Measurements from ENCODE around the gene BARHL2.

Gene BARHL2

GRCh38 chr1:90724361-90724760 is 7.3 kb upstream of the BARHL2 start:
- FAIRE-seq: no peak

- FAIRE-seq: no peak
Measured at GRCh38 chr1:90723590-90724108, 6.5 kb upstream of the BARHL2 start.

GRCh38 chr1:90722874-90723589 is 5.9 kb upstream of the BARHL2 start:
- FAIRE-seq: no peak

- peak; percentile 86 for FAIRE-seq
Measured at GRCh38 chr1:90721210-90722194, 4.4 kb upstream of the BARHL2 start.

- FAIRE-seq: no peak
Measured at GRCh38 chr1:90720145-90720636, 3.1 kb upstream of the BARHL2 start.

GRCh38 chr1:90719330-90720144 is 2.4 kb upstream of the BARHL2 start:
- no peak for FAIRE-seq

GRCh38 chr1:90718411-90719329 is 1.6 kb upstream of the BARHL2 start:
- FAIRE-seq: no peak

- no peak for FAIRE-seq
Measured at GRCh38 chr1:90717665-90718410, 736 bp upstream of the BARHL2 start.

GRCh38 chr1:90717356-90717664 is 208 bp upstream of the BARHL2 start:
- no peak for FAIRE-seq

- no peak for FAIRE-seq
Measured at GRCh38 chr1:90716243-90716551, 905 bp downstream of the BARHL2 start.

- no peak for FAIRE-seq
Measured at GRCh38 chr1:90715309-90715708, 1.8 kb downstream of the BARHL2 start.

- no peak for FAIRE-seq
Measured at GRCh38 chr1:90714521-90714951, 2.6 kb downstream of the BARHL2 start.

GRCh38 chr1:90713741-90714509 is 3.2 kb downstream of the BARHL2 start:
- no peak for FAIRE-seq

GRCh38 chr1:90712915-90713730 is 4.0 kb downstream of the BARHL2 start:
- FAIRE-seq: no peak

- FAIRE-seq: no peak
Measured at GRCh38 chr1:90712153-90712856, 4.8 kb downstream of the BARHL2 start.

- FAIRE-seq: no peak
Measured at GRCh38 chr1:90711696-90712095, 5.4 kb downstream of the BARHL2 start.

GRCh38 chr1:90710579-90711536 is 6.2 kb downstream of the BARHL2 start:
- no peak for FAIRE-seq

Measured in G401.6 (cell line).